CD4-positive, alpha-beta memory T cell (primary cell): ENCODE results near the gene RAD18. TPM values are rescaled to one million over a fixed set of nuclear protein-coding genes. Genes with fewer than 3 reads are reported as not detected.

ENCODE experiments used
- CTCF ChIA-PET: fragments of 350-600 bp; sonication (Branson Sonifier 250); formaldehyde crosslinking; loops from one replicate; lab custom pipeline; 2021; ENCODE audit warnings: inconsistent platforms; ENCODE audit not compliant: partially characterized antibody; lab: Charles Lee
- POLR2A ChIA-PET: fragments of 350-600 bp; sonication (Branson Sonifier 250); formaldehyde crosslinking; loops from one replicate; lab custom pipeline; 2021; ENCODE audit not compliant: partially characterized antibody; lab: Charles Lee
- DNase-seq, 5 donors: peaks; one replicate each; pipeline versions ENCODE4 v3.0.0 to v3.0.0-alpha.2; 2020 to 2022; ENCODE audit warnings: mixed read lengths in 1 of 5
- H3K27ac ChIP-seq: one replicate; pipeline ENCODE4 v1.7.0; 2013; ENCODE audit warnings: low read depth, low read length
- H3K27me3 ChIP-seq: 2 replicates; pipeline ENCODE4 v1.7.0; 2013; ENCODE audit warnings: mild to moderate bottlenecking, low read length, moderate library complexity; ENCODE audit not compliant: insufficient read depth
- H3K36me3 ChIP-seq: 2 replicates; pipeline ENCODE4 v1.7.0; 2013; ENCODE audit warnings: mild to moderate bottlenecking, low read length, moderate library complexity; ENCODE audit not compliant: insufficient read depth
- H3K4me1 ChIP-seq: 2 replicates; pipeline ENCODE4 v1.7.0; 2013; ENCODE audit warnings: mild to moderate bottlenecking, low read length, moderate library complexity; ENCODE audit not compliant: insufficient read depth
- H3K4me3 ChIP-seq, 2 donors: one replicate each; pipeline ENCODE4 v1.7.0; 2013; ENCODE audit warnings: low read length in 2 of 2, mild to moderate bottlenecking in 1 of 2
- H3K9me3 ChIP-seq, 2 donors: one replicate each; pipeline ENCODE4 v1.7.0; 2013; ENCODE audit warnings: low read length in 2 of 2, control low read depth in 1 of 2; ENCODE audit not compliant: control insufficient read depth in 1 of 2
- H3K27ac Mint-ChIP-seq, 7 donors: one replicate each; pipeline ENCODE4 v1.8.0; 2020 to 2021; ENCODE audit warnings: mixed read lengths in 7 of 7, mild to moderate bottlenecking in 6 of 7, inconsistent platforms in 3 of 7, moderate library complexity in 3 of 7
- H3K27me3 Mint-ChIP-seq, 2 donors: one replicate each; pipeline ENCODE4 v1.8.0; 2020 to 2021; ENCODE audit warnings: mixed read lengths in 2 of 2
- H3K36me3 Mint-ChIP-seq, 2 donors: one replicate each; pipeline ENCODE4 v1.8.0; 2020 to 2021; ENCODE audit warnings: mixed read lengths in 2 of 2, inconsistent platforms in 1 of 2, mild to moderate bottlenecking in 1 of 2
- H3K4me1 Mint-ChIP-seq, 4 donors: one replicate each; pipeline ENCODE4 v1.8.0; 2020 to 2021; ENCODE audit warnings: mixed read lengths in 4 of 4, mild to moderate bottlenecking in 1 of 4
- H3K4me3 Mint-ChIP-seq, 8 donors: one replicate each; pipeline ENCODE4 v1.8.0; 2020 to 2021; ENCODE audit warnings: mixed read lengths in 8 of 8, mild to moderate bottlenecking in 7 of 8, moderate library complexity in 6 of 8, inconsistent platforms in 3 of 8
- H3K9me3 Mint-ChIP-seq, 8 donors: one replicate each; pipeline ENCODE4 v1.8.0; 2020 to 2021; ENCODE audit warnings: mixed read lengths in 8 of 8, mild to moderate bottlenecking in 5 of 8, inconsistent platforms in 3 of 8, moderate library complexity in 1 of 8
- intact Hi-C: fragments of 100-400 bp; cut with micrococcal nuclease; formaldehyde crosslinking; loops from one replicate; pipeline ENCODE4 v1.15.1; 2023
- polyA plus RNA-seq, 2 donors: library from polyadenylated mRNA; unstranded; fragments of 300-500 nt; fragmentation: Illumina TruSeq; gene quantifications; one replicate each; pipeline ENCODE4 v1.2.3, GENCODE V29; 2021
- total RNA-seq, 2 experiments: library from RNA; stranded (reverse); gene quantifications; one replicate each; pipeline ENCODE4 v1.2.3, GENCODE V29; 2021

Gene RAD18
- total and polyA plus RNA-seq, 4 experiments from 2014 or later, result 11.9 to 17.6 (median 15.7) TPM

GRCh38 chr3:8846176-8846575 is 117.1 kb downstream of the RAD18 start:
- Histone ChIP-seq H3K27me3 (no peaks in the 10 kb centered on the region), H3K4me1 (no peaks in the 10 kb centered on the region), H3K9me3 (no peaks in the 10 kb centered on the region), H3K36me3 (no peaks in the 10 kb centered on the region), H3K27ac (no peak overlapping the region), H3K4me3 (no peak overlapping the region)
- H3K27ac Mint-ChIP-seq, result no peak overlapping the region
- no peaks in the 10 kb centered on the region for H3K36me3 Mint-ChIP-seq
- no peak overlapping the region for H3K4me3 Mint-ChIP-seq
- ChIA-PET CTCF (no interaction called here), POLR2A (no interaction called here)
- H3K27me3 Mint-ChIP-seq, result no peaks in the 10 kb centered on the region
- no peaks in the 10 kb centered on the region for H3K9me3 Mint-ChIP-seq
- intact Hi-C loops, result no loop called here
- DNase-seq, result no peak
- H3K4me1 Mint-ChIP-seq, result no peaks in the 10 kb centered on the region

- H3K4me3 Mint-ChIP-seq, result no peak overlapping the region
- POLR2A ChIA-PET, result no interaction called here
These were observed 117.6 kb downstream of the RAD18 start for GRCh38 chr3:8845641-8846040.

GRCh38 chr3:8843347-8843746 is 119.9 kb downstream of the RAD18 start:
- H3K9me3 Mint-ChIP-seq, result no peaks in the 10 kb centered on the region
- H3K9me3 ChIP-seq, result no peaks in the 10 kb centered on the region
- H3K4me1 ChIP-seq, result no peaks in the 10 kb centered on the region
- H3K4me1 Mint-ChIP-seq, result no peaks in the 10 kb centered on the region
- H3K27me3 Mint-ChIP-seq, result no peaks in the 10 kb centered on the region
- POLR2A ChIA-PET, result no interaction called here
- H3K27ac Mint-ChIP-seq, result no peak overlapping the region
- no peak overlapping the region for H3K4me3 ChIP-seq
- CTCF ChIA-PET, result no interaction called here
- H3K27me3 ChIP-seq, result no peaks in the 10 kb centered on the region
- H3K4me3 Mint-ChIP-seq, result no peak overlapping the region
- no peaks in the 10 kb centered on the region for H3K36me3 ChIP-seq
- DNase-seq, result no peak
- no peak overlapping the region for H3K27ac ChIP-seq
- H3K36me3 Mint-ChIP-seq, result no peaks in the 10 kb centered on the region
- intact Hi-C loops, result no loop called here

More at GRCh38 chr3:8845641-8846040, 117.6 kb downstream of the RAD18 start:
- CTCF ChIA-PET, result no interaction called here
- Histone ChIP-seq H3K4me1 (no peaks in the 10 kb centered on the region), H3K4me3 (no peak overlapping the region), H3K27ac (no peak overlapping the region), H3K27me3 (no peaks in the 10 kb centered on the region), H3K9me3 (no peaks in the 10 kb centered on the region), H3K36me3 (no peaks in the 10 kb centered on the region)
- Mint-ChIP-seq H3K27me3 (no peaks in the 10 kb centered on the region), H3K4me1 (no peaks in the 10 kb centered on the region), H3K9me3 (no peaks in the 10 kb centered on the region), H3K36me3 (no peaks in the 10 kb centered on the region), H3K27ac (no peak overlapping the region)
- intact Hi-C loops, result no loop called here
- DNase-seq, result no peak

- DNase-seq, result no peak
- H3K36me3 Mint-ChIP-seq, result no peaks in the 10 kb centered on the region
- H3K27ac Mint-ChIP-seq, result no peak overlapping the region
- H3K4me3 Mint-ChIP-seq, result no peak overlapping the region
- Histone ChIP-seq H3K9me3 (no peaks in the 10 kb centered on the region), H3K4me3 (no peak overlapping the region), H3K27me3 (no peaks in the 10 kb centered on the region), H3K27ac (no peak overlapping the region), H3K4me1 (no peaks in the 10 kb centered on the region), H3K36me3 (no peaks in the 10 kb centered on the region)
- intact Hi-C loops, result no loop called here
- no peaks in the 10 kb centered on the region for H3K4me1 Mint-ChIP-seq
- no peaks in the 10 kb centered on the region for H3K27me3 Mint-ChIP-seq
- no peaks in the 10 kb centered on the region for H3K9me3 Mint-ChIP-seq
- ChIA-PET POLR2A (no interaction called here), CTCF (no interaction called here)
These were observed 121.0 kb downstream of the RAD18 start for GRCh38 chr3:8842293-8842692.

GRCh38 chr3:8841472-8841871 is 121.8 kb downstream of the RAD18 start:
- no peaks in the 10 kb centered on the region for H3K36me3 ChIP-seq
- no peaks in the 10 kb centered on the region for H3K4me1 ChIP-seq
- Mint-ChIP-seq H3K4me1 (no peaks in the 10 kb centered on the region), H3K36me3 (no peaks in the 10 kb centered on the region), H3K27me3 (no peaks in the 10 kb centered on the region), H3K4me3 (no peak overlapping the region), H3K9me3 (no peaks in the 10 kb centered on the region), H3K27ac (no peak overlapping the region)
- H3K27ac ChIP-seq, result no peak overlapping the region
- H3K4me3 ChIP-seq, result no peak overlapping the region
- no peak for DNase-seq
- intact Hi-C loops, result no loop called here
- ChIA-PET POLR2A (no interaction called here), CTCF (no interaction called here)
- H3K27me3 ChIP-seq, result no peaks in the 10 kb centered on the region
- H3K9me3 ChIP-seq, result no peaks in the 10 kb centered on the region

- H3K9me3 Mint-ChIP-seq, result no peaks in the 10 kb centered on the region
- no peak overlapping the region for H3K4me3 Mint-ChIP-seq
- H3K27ac Mint-ChIP-seq, result no peak overlapping the region
- POLR2A ChIA-PET, result no interaction called here
- H3K27ac ChIP-seq, result no peak overlapping the region
- H3K36me3 Mint-ChIP-seq, result no peaks in the 10 kb centered on the region
- DNase-seq, result no peak
- no peaks in the 10 kb centered on the region for H3K9me3 ChIP-seq
- H3K27me3 ChIP-seq, result no peaks in the 10 kb centered on the region
- no peaks in the 10 kb centered on the region for H3K36me3 ChIP-seq
- no peaks in the 10 kb centered on the region for H3K4me1 Mint-ChIP-seq
- H3K27me3 Mint-ChIP-seq, result no peaks in the 10 kb centered on the region
- CTCF ChIA-PET, result interaction anchor here (0.7 kb wide), 1 partner anchor 507 kb away, joined by 3 read pairs; no protein-coding TSS in a partner anchor
- H3K4me1 ChIP-seq, result no peaks in the 10 kb centered on the region
- intact Hi-C loops, result no loop called here
- no peak overlapping the region for H3K4me3 ChIP-seq
These were observed 122.7 kb downstream of the RAD18 start for GRCh38 chr3:8840556-8840955.

GRCh38 chr3:8839607-8840325 is 123.5 kb downstream of the RAD18 start:
- H3K4me3 Mint-ChIP-seq, result no peak overlapping the region
- ChIA-PET POLR2A (no interaction called here), CTCF (interaction anchor here (0.7 kb wide), 1 partner anchor 508 kb away, joined by 3 read pairs; no protein-coding TSS in a partner anchor)
- no peaks in the 10 kb centered on the region for H3K9me3 Mint-ChIP-seq
- Histone ChIP-seq H3K4me3 (no peak overlapping the region), H3K27ac (no peak overlapping the region), H3K4me1 (no peaks in the 10 kb centered on the region), H3K36me3 (no peaks in the 10 kb centered on the region), H3K9me3 (no peaks in the 10 kb centered on the region), H3K27me3 (no peaks in the 10 kb centered on the region)
- no peaks in the 10 kb centered on the region for H3K36me3 Mint-ChIP-seq
- H3K4me1 Mint-ChIP-seq, result no peaks in the 10 kb centered on the region
- DNase-seq, result no peak
- intact Hi-C loops, result no loop called here
- no peak overlapping the region for H3K27ac Mint-ChIP-seq
- no peaks in the 10 kb centered on the region for H3K27me3 Mint-ChIP-seq
